ENCODE results near the gene GALT.

GALT gene

GRCh38 chr9:34644766-34645314 lies 1.6 kb upstream of the GALT start:
- Histone ChIP-seq H3K18ac (ENCODE audit: low read length) (no peak overlapping the region), H2BK15ac (replicated peaks; ENCODE audit: low read depth) (no peak overlapping the region), H3K4me3 (ENCODE audit: low read length) (no peak overlapping the region), H2BK120ac (ENCODE audit: low read depth, low read length) (no peak overlapping the region), H3K23ac (ENCODE audit: low read length) (no peak overlapping the region), H3K9ac (ENCODE audit: low read length) (no peak overlapping the region), H4K5ac (ENCODE audit: low read length) (no peak overlapping the region), H3K4me1 (ENCODE audit: control insufficient read depth, low read depth, low read length) (peaks cover 10% of the 10 kb centered on the region), H4K8ac (ENCODE audit: low read depth, low read length) (no peak overlapping the region), H2BK5ac (ENCODE audit: low read length) (no peak overlapping the region), H3K79me1 (ENCODE audit: low read length) (peaks cover 14% of the 10 kb centered on the region), H3K4ac (ENCODE audit: low read depth, low read length) (no peak overlapping the region), H2AK5ac (ENCODE audit: low read length) (no peak overlapping the region), H3K79me2 (ENCODE audit: control insufficient read depth, insufficient read depth, low read length) (peaks cover 5% of the 10 kb centered on the region), H3K36me3 (ENCODE audit: control insufficient read depth, insufficient read depth, low read length) (no peaks in the 10 kb centered on the region), H3K56ac (ENCODE audit: low read length) (no peak overlapping the region), H3K27me3 (ENCODE audit: insufficient read depth, low read length, poor library complexity) (no peaks in the 10 kb centered on the region), H3K4me2 (ENCODE audit: low read length) (no peak overlapping the region), H3K27ac (ENCODE audit: low read depth, low read length) (no peak overlapping the region)
- peak; percentile 50 for DNase-seq

GRCh38 chr9:34647084-34647403 lies 569 bp downstream of the GALT start:
- Histone ChIP-seq H3K56ac (ENCODE audit: low read length) (peak overlapping the region; percentile 95), H2BK120ac (ENCODE audit: low read depth, low read length) (no peak overlapping the region), H2BK15ac (replicated peaks; ENCODE audit: low read depth) (no peak overlapping the region), H3K4ac (ENCODE audit: low read depth, low read length) (no peak overlapping the region), H3K18ac (ENCODE audit: low read length) (no peak overlapping the region), H3K79me2 (ENCODE audit: control insufficient read depth, insufficient read depth, low read length) (peaks cover 5% of the 10 kb centered on the region), H3K4me1 (ENCODE audit: control insufficient read depth, low read depth, low read length) (peaks cover 13% of the 10 kb centered on the region), H3K4me3 (ENCODE audit: low read length) (peak overlapping the region; percentile 72), H2AK5ac (ENCODE audit: low read length) (no peak overlapping the region), H4K5ac (ENCODE audit: low read length) (no peak overlapping the region), H3K23ac (ENCODE audit: low read length) (no peak overlapping the region), H3K36me3 (ENCODE audit: control insufficient read depth, insufficient read depth, low read length) (no peaks in the 10 kb centered on the region), H3K27ac (ENCODE audit: low read depth, low read length) (peak overlapping the region; percentile 40), H3K27me3 (ENCODE audit: insufficient read depth, low read length, poor library complexity) (no peaks in the 10 kb centered on the region), H3K79me1 (ENCODE audit: low read length) (peaks cover 14% of the 10 kb centered on the region), H4K8ac (ENCODE audit: low read depth, low read length) (no peak overlapping the region), H2BK5ac (ENCODE audit: low read length) (no peak overlapping the region), H3K9ac (ENCODE audit: low read length) (peak overlapping the region; percentile 92), H3K4me2 (ENCODE audit: low read length) (peak overlapping the region; percentile 77)
- no peak for DNase-seq
- WGBS (ENCODE audit: extremely low coverage, insufficient coverage, low lambda C conversion rate): no CpG with 5 or more reads among the region's 8 CpGs

GRCh38 chr9:34647651-34648050 lies 1.2 kb downstream of the GALT start:
- H3K9ac ChIP-seq (ENCODE audit: low read length): peak overlapping the region; percentile 92
- H4K5ac ChIP-seq (ENCODE audit: low read length): no peak overlapping the region
- H2AK5ac ChIP-seq (ENCODE audit: low read length): no peak overlapping the region
- no peak overlapping the region for H3K4me3 ChIP-seq (ENCODE audit: low read length)
- no peaks in the 10 kb centered on the region for H3K27me3 ChIP-seq (ENCODE audit: insufficient read depth, low read length, poor library complexity)
- peaks cover 17% of the 10 kb centered on the region for H3K4me1 ChIP-seq (ENCODE audit: control insufficient read depth, low read depth, low read length)
- no CpG with 5 or more reads among the region's 10 CpGs for WGBS (ENCODE audit: extremely low coverage, insufficient coverage, low lambda C conversion rate)
- peaks cover 5% of the 10 kb centered on the region for H3K79me2 ChIP-seq (ENCODE audit: control insufficient read depth, insufficient read depth, low read length)
- no peak overlapping the region for H3K23ac ChIP-seq (ENCODE audit: low read length)
- H3K79me1 ChIP-seq (ENCODE audit: low read length): peaks cover 14% of the 10 kb centered on the region
- H2BK120ac ChIP-seq (ENCODE audit: low read depth, low read length): no peak overlapping the region
- H3K4ac ChIP-seq (ENCODE audit: low read depth, low read length): no peak overlapping the region
- H3K18ac ChIP-seq (ENCODE audit: low read length): no peak overlapping the region
- no peaks in the 10 kb centered on the region for H3K36me3 ChIP-seq (ENCODE audit: control insufficient read depth, insufficient read depth, low read length)
- H3K56ac ChIP-seq (ENCODE audit: low read length): peak overlapping the region; percentile 95
- H4K8ac ChIP-seq (ENCODE audit: low read depth, low read length): no peak overlapping the region
- no peak for DNase-seq
- H2BK15ac ChIP-seq (replicated peaks; ENCODE audit: low read depth): no peak overlapping the region
- H3K4me2 ChIP-seq (ENCODE audit: low read length): peak overlapping the region; percentile 77
- no peak overlapping the region for H2BK5ac ChIP-seq (ENCODE audit: low read length)
- H3K27ac ChIP-seq (ENCODE audit: low read depth, low read length): no peak overlapping the region

GRCh38 chr9:34648673-34649072 lies 2.2 kb downstream of the GALT start:
- H3K23ac ChIP-seq (ENCODE audit: low read length): no peak overlapping the region
- H3K79me2 ChIP-seq (ENCODE audit: control insufficient read depth, insufficient read depth, low read length): peaks cover 5% of the 10 kb centered on the region
- no peak overlapping the region for H3K18ac ChIP-seq (ENCODE audit: low read length)
- no peak overlapping the region for H3K9ac ChIP-seq (ENCODE audit: low read length)
- H3K36me3 ChIP-seq (ENCODE audit: control insufficient read depth, insufficient read depth, low read length): no peaks in the 10 kb centered on the region
- no peak overlapping the region for H2BK5ac ChIP-seq (ENCODE audit: low read length)
- no peak for DNase-seq
- H4K8ac ChIP-seq (ENCODE audit: low read depth, low read length): no peak overlapping the region
- H3K27ac ChIP-seq (ENCODE audit: low read depth, low read length): no peak overlapping the region
- no peaks in the 10 kb centered on the region for H3K27me3 ChIP-seq (ENCODE audit: insufficient read depth, low read length, poor library complexity)
- no peak overlapping the region for H3K4ac ChIP-seq (ENCODE audit: low read depth, low read length)
- peaks cover 24% of the 10 kb centered on the region for H3K4me1 ChIP-seq (ENCODE audit: control insufficient read depth, low read depth, low read length)
- H2BK120ac ChIP-seq (ENCODE audit: low read depth, low read length): no peak overlapping the region
- H4K5ac ChIP-seq (ENCODE audit: low read length): no peak overlapping the region
- peaks cover 14% of the 10 kb centered on the region for H3K79me1 ChIP-seq (ENCODE audit: low read length)
- no peak overlapping the region for H2BK15ac ChIP-seq (replicated peaks; ENCODE audit: low read depth)
- no peak overlapping the region for H3K4me2 ChIP-seq (ENCODE audit: low read length)
- no peak overlapping the region for H3K4me3 ChIP-seq (ENCODE audit: low read length)
- H2AK5ac ChIP-seq (ENCODE audit: low read length): no peak overlapping the region
- WGBS (ENCODE audit: extremely low coverage, insufficient coverage, low lambda C conversion rate): no CpG with 5 or more reads among the region's 8 CpGs
- no peak overlapping the region for H3K56ac ChIP-seq (ENCODE audit: low read length)

- DNase-seq: no peak
- H3K4ac ChIP-seq (ENCODE audit: low read depth, low read length): no peak overlapping the region
- no peak overlapping the region for H3K4me2 ChIP-seq (ENCODE audit: low read length)
- peaks cover 5% of the 10 kb centered on the region for H3K79me2 ChIP-seq (ENCODE audit: control insufficient read depth, insufficient read depth, low read length)
- no peaks in the 10 kb centered on the region for H3K36me3 ChIP-seq (ENCODE audit: control insufficient read depth, insufficient read depth, low read length)
- peaks cover 34% of the 10 kb centered on the region for H3K4me1 ChIP-seq (ENCODE audit: control insufficient read depth, low read depth, low read length)
- WGBS (ENCODE audit: extremely low coverage, insufficient coverage, low lambda C conversion rate): no CpG with 5 or more reads among the region's 5 CpGs
- no peak overlapping the region for H2BK120ac ChIP-seq (ENCODE audit: low read depth, low read length)
- H3K79me1 ChIP-seq (ENCODE audit: low read length): peaks cover 14% of the 10 kb centered on the region
- H2AK5ac ChIP-seq (ENCODE audit: low read length): no peak overlapping the region
- H3K18ac ChIP-seq (ENCODE audit: low read length): no peak overlapping the region
- H3K56ac ChIP-seq (ENCODE audit: low read length): no peak overlapping the region
- no peak overlapping the region for H2BK5ac ChIP-seq (ENCODE audit: low read length)
- no peak overlapping the region for H2BK15ac ChIP-seq (replicated peaks; ENCODE audit: low read depth)
- no peaks in the 10 kb centered on the region for H3K27me3 ChIP-seq (ENCODE audit: insufficient read depth, low read length, poor library complexity)
- no peak overlapping the region for H3K4me3 ChIP-seq (ENCODE audit: low read length)
- no peak overlapping the region for H3K27ac ChIP-seq (ENCODE audit: low read depth, low read length)
- H4K8ac ChIP-seq (ENCODE audit: low read depth, low read length): no peak overlapping the region
- no peak overlapping the region for H4K5ac ChIP-seq (ENCODE audit: low read length)
- H3K9ac ChIP-seq (ENCODE audit: low read length): no peak overlapping the region
- H3K23ac ChIP-seq (ENCODE audit: low read length): no peak overlapping the region
These were observed 4.3 kb downstream of the GALT start for GRCh38 chr9:34650816-34651215.

- H2BK120ac ChIP-seq (ENCODE audit: low read depth, low read length): no peak overlapping the region
- H3K4me1 ChIP-seq (ENCODE audit: control insufficient read depth, low read depth, low read length): peaks cover 33% of the 10 kb centered on the region
- WGBS (ENCODE audit: extremely low coverage, insufficient coverage, low lambda C conversion rate): no CpG with 5 or more reads among the region's 4 CpGs
- no peaks in the 10 kb centered on the region for H3K27me3 ChIP-seq (ENCODE audit: insufficient read depth, low read length, poor library complexity)
- H3K79me1 ChIP-seq (ENCODE audit: low read length): peaks cover 14% of the 10 kb centered on the region
- H3K4me2 ChIP-seq (ENCODE audit: low read length): peak overlapping the region; percentile 76
- H2BK15ac ChIP-seq (replicated peaks; ENCODE audit: low read depth): no peak overlapping the region
- no peak for DNase-seq
- H3K36me3 ChIP-seq (ENCODE audit: control insufficient read depth, insufficient read depth, low read length): no peaks in the 10 kb centered on the region
- peak overlapping the region; percentile 20 for H3K18ac ChIP-seq (ENCODE audit: low read length)
- no peak overlapping the region for H2AK5ac ChIP-seq (ENCODE audit: low read length)
- H2BK5ac ChIP-seq (ENCODE audit: low read length): no peak overlapping the region
- peak overlapping the region; percentile 96 for H3K56ac ChIP-seq (ENCODE audit: low read length)
- H4K8ac ChIP-seq (ENCODE audit: low read depth, low read length): no peak overlapping the region
- peak overlapping the region; percentile 51 for H3K4me3 ChIP-seq (ENCODE audit: low read length)
- H4K5ac ChIP-seq (ENCODE audit: low read length): no peak overlapping the region
- no peak overlapping the region for H3K23ac ChIP-seq (ENCODE audit: low read length)
- no peak overlapping the region for H3K4ac ChIP-seq (ENCODE audit: low read depth, low read length)
- H3K9ac ChIP-seq (ENCODE audit: low read length): peak overlapping the region; percentile 93
- no peak overlapping the region for H3K27ac ChIP-seq (ENCODE audit: low read depth, low read length)
- peaks cover 5% of the 10 kb centered on the region for H3K79me2 ChIP-seq (ENCODE audit: control insufficient read depth, insufficient read depth, low read length)
These were observed 4.8 kb downstream of the GALT start for GRCh38 chr9:34651321-34651720.

Data from mesendoderm (in vitro differentiated cells).